ENCODE data around the gene HYCC2.
A peak's percentile ranks its signal among the peaks of the same experiment; 100 is the strongest.
"Not testable (repeated sequence)": the region's sequence is repeated elsewhere in the genome, so short reads cannot be mapped to it uniquely, and the experiment has no call there.

Gene HYCC2

DNA sequence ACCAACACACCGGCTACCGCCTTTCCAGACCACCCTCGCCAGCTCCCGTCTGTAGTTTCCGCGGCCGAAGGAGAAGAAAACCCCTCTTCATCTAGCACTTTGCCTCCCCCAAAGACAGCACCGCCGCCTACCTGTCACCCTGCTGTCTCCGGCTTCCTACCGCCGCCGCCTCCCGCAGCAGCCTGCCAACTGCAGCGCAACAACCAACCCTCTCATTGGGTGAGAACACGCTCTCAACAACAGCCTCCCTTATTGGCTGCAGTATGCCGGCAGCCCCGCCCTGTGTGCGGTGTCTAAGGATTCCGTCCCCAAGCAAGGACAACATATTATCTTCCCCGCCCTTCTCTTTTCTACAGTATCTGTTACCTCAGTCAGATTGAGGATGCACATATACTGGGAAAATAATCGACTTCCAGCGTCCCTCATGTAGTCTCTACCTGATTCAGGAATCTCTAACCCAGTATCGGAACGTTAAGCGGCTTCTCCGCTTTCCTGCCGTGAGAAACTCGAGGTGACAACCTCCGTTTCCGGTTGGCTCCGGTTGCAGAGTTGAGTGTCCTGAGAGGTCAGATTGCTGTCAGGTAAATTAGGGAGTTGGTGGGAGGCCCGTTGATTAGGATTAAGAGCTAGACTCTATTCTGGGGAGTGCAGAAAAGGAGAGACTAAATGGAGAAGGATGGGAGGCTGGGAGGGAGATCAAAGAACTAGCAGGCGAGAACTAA is at the start of gene HYCC2, which contains the start of gene NDUFB3:
Gene HYCC2 (minus strand): TSS at position 193 of the 722 bp plus-strand sequence. CDS start 47,662 bp downstream, outside the sequence.
Gene NDUFB3 (plus strand): TSS at position 523 of the 722 bp plus-strand sequence. CDS start 6,882 bp downstream, outside the sequence.
- DNase-seq = peak; percentile 90 to 97

DNA sequence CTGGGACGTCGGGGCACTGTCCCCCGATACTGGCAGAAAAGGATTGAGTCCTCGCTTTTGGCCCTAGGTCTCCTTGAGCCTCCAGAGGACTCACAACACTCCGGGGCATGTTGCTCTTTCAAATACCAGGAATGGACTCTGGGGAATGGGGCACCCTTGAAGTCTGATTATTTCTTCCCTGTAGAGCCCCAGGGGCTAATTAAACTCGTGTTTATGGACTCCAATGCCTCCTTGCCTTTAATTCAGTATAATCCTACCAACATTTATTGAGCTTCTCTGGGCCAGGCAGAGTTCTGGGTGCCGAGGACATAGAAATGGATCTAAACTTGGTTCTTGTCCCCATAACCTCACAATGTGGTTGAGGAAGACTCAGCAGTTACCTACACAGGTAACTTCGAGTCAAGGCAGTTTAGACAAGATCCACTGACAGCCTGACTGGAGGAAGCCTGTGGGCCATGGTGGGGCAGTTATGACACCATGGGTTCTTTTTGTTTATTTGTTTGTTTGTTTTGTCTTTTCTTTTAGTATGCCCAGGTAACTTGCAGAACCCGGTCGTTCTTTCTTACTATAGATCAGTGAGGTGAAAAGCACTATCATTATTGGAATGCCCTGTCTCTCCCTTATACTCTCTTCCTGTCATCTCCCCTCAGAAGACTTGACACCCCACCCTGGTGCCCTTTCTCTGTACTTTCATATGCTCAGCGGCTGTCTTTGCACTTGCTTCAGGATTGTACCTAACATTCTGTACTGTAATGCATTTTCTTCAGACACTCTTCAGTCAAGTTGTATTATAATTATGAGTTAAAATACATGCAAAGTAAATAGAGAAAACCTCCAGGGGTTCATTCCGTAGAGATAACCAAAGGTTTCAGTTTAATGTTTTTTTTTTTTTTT is 47.7 kb upstream of the HYCC2 start:
- peak in 1 of 2 donors; percentile 41 for DNase-seq

DNA sequence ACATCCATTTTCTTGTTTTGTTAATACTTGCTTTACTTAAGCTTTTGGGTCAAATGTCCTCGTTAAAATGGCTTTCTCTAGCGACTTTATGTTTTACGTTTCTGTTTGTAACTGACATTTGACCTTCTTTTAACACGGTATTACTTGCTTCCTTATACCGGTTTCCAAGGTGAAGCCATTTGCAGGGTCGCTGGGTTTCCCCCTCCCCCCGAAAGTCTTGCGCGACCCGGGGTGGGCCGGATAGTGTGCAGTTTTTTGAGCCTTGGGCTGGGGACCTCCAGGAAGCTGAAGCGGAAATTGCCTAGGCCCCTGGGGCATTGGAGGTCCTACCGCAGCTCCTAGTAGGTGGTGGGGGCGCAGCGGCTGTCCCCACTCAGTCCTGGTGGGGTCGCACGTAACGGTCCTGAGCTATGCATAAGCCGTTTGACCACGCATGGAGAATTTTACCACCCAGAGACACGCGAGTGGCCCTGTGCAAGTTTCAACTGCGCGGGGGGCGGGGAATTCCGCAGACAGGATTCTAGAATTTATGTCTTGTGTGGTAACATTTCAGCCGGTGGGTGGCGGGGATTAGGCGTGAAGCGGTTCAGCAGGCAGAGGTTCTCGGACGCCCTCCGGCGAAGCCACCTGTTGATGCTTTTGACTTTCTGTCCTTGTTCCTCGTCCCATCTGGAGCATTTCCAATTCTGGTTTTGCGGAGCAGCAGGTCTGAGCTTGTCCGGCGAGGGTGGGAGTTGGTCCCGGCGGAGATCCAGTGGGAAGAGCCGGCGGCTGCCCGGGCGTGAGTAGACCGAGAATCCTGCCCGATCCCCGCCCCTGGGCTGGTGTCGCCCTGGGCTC is 46.9 kb upstream of the HYCC2 start:
- peak; percentile 91 for DNase-seq

DNA sequence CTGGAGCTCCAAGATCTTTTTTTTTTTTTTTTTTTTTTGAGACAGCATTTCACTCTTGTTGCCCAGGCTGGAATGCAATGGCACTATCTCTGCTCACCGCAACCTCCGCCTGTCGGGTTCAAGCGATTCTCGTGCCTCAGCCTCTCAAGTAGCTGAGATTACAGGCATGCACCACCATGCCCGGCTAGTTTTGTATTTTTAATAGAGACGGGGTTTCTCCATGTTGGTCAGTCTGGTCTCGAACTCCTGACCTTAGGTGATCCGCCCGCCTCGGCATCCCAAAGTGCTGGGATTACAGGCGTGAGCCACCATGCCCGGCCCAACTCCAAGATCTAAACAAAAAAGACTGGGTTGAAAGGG is 46.2 kb upstream of the HYCC2 start:
- DNase-seq = not testable (repeated sequence)

DNA sequence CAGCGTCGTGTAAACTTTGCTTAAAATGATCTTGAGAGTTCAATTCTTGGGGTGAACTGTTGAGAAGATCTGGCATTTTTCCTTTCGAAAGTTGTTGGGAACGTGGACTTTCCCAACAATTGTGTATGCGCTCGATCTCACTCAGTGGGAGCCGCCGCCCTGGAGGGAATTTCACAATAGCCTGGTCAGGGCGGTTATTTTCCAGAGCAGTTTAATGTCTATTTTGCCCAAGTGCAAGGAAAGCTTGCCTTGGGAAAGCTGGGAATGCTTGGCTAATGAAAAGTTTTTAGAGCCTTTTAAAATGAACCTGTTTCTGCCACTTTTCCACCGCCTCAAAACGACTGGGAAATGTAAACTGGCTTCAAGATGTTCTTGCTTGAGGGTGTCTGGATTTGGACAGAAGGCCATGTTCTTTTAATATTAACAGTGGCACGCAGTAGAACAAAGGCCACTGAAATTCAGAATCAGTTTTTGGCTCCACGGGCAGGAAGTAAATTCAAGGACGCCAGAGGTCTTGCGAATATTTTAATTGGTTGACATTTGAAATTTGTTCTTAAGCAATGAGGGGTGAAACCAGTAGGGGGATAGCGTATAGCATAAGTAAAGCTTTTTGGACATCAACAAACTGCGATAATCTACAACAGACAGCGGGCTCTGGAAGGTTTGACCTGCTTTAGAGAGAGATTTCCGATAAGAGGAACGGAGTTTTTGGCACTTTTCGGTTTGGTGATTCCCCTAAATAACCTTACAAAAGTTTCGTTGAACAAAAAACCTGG is 45.7 kb upstream of the HYCC2 start:
- peak; percentile 74 to 81 for DNase-seq

DNA sequence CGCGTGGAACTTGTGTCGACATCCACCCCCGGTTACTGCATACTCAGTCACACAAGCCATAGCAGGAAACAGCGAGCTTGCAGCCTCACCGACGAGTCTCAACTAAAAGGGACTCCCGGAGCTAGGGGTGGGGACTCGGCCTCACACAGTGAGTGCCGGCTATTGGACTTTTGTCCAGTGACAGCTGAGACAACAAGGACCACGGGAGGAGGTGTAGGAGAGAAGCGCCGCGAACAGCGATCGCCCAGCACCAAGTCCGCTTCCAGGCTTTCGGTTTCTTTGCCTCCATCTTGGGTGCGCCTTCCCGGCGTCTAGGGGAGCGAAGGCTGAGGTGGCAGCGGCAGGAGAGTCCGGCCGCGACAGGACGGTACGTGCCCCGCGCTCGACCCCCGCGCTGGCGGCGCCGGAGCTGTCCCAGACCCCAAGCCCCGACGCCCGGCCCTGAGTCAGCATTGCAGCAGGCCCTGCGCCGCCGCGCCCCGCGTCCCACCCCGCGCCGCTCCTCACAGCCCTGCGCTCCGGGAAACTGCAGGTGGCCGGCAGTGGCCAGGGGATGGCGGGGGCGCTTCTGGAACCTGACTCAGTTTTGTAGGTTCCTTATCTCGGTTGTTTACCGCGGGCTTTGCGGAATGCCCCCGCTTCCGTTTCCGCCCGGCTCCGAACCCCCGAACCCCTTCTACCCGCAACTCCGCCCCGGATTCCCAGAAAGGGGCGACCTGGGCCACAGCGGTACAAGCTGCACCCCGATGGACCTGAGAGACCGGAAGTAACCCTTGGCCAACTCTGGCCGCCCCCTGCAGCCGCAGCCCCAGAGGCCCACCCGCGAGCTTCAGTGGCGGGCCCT is 44.9 kb upstream of the HYCC2 start, which contains the start of gene CFLAR:
Gene CFLAR (plus strand): TSS at position 50 of the 844 bp plus-strand sequence. CDS start 13,702 bp downstream, outside the sequence.
- DNase-seq = peak; percentile 94 to 95

DNA sequence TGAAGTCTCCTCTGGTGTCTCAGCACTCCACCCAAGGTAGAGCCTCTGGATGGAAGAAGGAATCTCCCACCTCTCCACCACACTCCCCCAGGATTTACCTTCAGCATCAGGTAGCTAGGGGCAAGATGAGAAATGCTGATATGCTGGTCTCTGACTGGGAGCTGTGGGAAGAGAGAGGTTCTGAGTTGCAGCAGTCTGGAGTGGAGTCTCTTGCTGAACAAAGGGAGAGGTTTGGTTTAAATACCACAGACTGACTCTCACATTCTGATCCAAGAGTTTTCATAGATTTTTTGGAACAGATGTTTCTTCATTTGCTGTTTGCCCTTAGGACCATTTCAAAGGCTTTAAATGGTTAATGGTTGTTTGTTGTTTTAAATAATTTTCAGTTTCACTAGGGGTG is 43.4 kb upstream of the HYCC2 start:
- DNase-seq = no peak

DNA sequence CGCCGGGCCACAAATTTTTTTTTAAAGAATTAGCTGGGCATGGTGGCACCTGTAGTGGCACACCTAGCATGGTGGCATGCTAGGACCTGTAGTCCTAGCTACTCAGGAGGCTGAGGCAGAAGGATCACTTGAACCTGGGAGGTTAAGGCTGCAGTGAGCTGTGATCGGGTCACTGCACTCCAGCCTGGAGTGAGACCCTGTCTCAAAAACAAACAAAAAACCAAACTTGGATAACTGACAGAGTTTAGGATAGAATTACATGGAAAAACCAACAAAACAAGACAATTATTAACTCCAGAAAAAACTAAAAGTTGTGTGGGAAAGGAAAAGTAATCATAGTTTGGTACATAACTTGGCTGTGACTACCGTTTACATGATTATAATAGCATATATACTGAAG is 42.9 kb upstream of the HYCC2 start:
- no peak for DNase-seq

DNA sequence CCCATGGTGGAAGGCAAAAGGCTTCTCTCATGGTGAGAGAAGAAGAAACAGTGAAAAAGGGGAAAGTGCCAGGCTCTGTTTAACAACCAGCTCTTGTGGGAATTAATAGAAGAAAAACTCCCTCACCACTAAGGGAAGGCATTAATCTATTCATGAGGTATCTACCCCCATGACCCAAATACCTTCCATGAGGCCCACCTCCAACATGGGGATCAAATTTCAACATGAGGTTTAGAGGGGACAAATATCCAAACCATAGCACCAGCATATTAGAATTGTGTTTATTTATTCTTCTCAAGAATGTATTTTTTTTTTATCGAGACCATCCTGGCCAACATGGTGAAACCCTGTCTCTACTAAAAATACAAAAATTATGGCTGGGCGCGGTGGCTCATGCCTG is 39.6 kb upstream of the HYCC2 start:
- no peak for DNase-seq

DNA sequence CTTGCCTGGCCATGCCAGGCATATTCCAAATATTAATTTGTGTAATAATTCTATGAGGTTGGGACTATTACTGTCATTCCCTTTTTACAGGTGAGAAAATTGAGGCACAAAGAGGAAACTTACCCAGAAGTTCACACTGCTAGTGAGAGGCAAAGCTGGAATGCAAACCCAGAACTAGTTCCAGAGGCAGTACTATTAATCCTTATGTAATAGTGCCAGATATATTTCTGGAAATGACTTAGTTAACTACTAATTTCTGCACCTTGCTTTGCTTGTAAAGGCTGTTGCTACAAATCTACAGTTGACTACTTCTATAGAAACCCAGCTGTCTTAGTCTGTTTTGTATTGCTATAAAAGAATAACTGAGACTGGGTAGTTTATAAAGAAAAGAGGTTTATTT is 39.1 kb upstream of the HYCC2 start:
- no peak for DNase-seq

DNA sequence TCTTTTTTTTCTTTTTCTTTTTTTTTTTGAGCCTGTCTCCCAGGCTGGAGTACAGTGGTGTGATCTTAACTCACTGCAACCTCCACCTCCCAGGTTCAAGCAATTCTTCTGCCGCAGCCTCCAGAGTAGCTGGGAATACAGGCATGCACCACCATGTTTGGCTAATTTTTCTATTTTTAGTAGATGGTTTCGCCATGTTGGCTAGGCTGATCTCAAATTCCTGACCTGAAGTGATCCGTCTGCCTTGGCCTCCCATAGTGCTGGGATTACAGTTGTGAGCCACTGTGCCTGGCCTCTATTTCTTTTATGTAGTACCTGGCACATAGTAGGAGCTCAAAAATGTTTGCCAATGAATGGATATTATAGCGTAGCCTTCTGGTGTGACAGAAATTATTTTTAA is 37.7 kb upstream of the HYCC2 start:
- no peak for DNase-seq

DNA sequence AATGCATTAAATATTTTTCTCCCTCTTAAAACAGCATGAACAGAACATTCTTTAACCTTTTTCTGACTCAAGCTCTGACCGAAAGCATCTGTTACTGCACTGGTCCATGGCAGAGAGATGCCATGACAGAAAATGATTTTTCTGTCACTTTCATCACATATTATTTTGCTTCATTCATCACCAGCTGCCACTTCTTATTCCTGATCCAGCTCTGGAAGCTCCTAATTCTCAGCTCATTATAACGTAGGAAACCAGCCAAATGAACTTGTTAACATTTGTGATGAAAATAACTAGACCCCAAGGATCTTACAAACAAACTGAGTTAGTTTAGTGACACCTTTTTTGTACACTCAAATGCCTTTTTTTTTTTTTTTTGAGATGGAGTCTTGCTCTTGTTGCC is 36.9 kb upstream of the HYCC2 start:
- DNase-seq = no peak

DNA sequence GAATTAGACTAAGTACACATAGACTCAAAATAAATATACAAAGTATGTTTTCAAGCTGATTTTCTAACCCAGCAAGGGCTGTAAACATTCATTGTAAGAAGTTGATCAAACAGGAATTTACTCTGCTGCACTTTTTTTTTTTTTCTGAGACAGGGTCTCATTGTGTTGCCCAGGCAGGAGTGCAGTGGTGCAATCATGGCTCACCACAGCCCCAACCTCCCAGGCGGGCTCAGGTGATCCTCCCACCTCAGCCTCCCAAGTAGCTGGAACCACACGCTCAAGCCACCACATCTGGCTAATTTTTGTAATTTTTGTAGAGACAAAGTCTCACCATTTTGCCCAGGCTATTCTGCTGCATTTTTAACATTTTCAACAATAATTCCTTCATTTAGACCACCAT is 36.2 kb upstream of the HYCC2 start:
- DNase-seq = no peak

DNA sequence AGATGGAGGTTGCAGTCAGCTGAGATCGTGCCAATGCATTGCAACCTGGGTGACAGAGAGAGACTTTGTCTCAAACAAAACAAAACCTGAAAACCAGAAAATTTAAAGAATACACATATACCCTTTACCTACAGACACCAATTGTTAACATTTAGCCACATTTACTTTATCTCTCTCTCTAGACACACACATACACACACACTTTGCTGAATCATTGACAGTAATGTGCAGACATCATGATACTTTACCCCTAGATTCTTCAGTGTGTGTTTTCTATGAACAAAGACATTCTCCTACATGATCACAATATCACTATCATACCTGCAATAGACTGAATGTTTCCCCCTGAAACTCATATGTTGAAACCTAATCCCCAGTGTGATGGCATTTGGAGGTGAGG is 34.3 kb upstream of the HYCC2 start:
- no peak for DNase-seq

DNA sequence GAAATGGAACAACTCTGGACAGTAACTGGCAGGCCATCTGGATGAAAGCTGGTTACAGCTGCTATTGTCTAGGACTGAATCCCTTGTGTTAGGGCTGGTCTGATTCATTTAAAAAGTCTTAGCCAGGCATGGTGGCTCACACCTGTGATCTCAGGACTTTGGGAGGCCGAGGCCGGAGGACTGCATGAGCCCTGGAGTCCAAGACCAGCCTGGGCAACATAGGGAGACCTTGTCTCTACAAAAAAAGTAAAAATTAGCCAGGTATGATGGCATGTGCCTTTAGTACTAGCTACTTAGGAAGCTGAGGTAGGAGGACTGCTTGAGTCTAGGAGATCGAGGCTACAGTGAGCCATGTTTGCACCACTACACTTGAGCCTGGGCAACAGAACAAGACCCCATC is 29.0 kb upstream of the HYCC2 start:
- DNase-seq = no peak

DNA sequence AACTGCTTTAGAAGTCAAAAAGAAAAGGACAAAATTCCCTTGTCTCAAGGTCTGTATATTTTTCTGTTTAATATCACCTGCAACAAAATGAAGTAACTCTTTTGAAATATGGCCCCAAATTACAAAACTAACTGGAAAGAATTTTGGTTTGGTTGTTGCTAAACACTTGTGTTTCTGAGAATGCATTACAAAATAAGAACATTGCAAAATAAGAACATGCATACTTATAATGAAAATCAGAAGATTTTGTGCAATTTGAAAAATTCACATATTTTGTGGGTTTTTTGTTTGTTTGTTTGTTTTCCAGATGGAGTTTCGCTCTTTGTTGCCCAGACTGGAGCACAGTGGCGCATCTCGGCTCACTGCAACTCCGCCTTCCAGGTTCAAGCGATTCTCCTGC is 22.1 kb upstream of the HYCC2 start:
- peak; percentile 93 to 95 for DNase-seq

DNA sequence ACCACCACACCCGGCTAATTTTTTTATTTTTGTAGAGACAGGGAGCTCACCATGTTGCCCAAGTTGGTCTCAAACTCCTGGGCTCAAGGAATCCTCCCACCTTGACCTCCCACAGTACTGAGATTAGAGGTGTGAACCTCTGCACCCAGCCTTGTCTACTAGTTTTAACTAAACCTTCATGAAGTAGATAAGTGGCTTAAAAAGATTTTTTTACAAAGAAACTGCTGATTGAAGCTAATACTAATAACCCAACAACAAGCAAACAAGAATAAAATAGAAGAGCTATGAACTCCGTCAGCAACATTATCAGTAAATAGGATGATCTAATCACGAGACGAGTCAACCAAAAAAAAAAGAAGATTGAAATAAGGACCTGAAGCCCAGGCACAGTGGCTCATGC is 19.1 kb upstream of the HYCC2 start:
- DNase-seq = no peak

DNA sequence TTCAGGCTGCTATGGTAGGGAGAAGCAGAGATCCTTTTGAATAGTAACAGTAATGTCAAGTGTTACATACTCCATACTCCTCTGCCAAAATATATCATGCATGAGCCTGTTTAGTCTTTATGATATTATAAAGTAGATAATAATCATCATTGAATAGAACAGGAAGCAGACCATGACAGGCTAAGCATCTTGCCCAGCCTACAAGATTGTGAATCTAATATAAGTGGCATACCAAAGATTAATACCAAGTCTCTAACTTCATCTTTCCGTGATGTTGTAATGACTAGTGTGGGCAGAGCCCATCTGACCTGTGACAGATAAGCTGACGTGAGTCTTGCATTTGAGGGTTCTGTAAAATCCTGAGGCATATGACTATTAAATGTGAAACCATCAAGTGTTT is 13.4 kb upstream of the HYCC2 start:
- peak; percentile 85 to 95 for DNase-seq

DNA sequence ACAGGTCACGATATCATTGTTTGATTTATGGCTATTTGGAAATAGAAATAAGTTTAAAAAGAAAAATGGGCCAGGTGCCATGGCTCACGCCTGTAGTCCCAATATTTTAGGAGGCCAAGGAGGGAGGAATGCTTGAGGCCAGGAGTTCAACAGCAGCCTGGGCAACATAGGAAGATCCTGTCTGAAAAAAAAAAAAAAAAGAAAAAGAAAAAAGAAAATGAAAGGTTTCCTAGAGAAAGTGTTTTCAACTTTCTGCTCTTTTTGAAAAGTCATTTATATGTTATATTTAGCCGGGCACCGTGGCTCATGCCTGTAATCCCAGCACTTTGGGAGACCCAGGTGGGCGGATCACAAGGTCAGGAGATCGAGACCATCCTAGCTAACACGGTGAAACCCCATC is 3.5 kb upstream of the HYCC2 start:
- no peak for DNase-seq

DNA sequence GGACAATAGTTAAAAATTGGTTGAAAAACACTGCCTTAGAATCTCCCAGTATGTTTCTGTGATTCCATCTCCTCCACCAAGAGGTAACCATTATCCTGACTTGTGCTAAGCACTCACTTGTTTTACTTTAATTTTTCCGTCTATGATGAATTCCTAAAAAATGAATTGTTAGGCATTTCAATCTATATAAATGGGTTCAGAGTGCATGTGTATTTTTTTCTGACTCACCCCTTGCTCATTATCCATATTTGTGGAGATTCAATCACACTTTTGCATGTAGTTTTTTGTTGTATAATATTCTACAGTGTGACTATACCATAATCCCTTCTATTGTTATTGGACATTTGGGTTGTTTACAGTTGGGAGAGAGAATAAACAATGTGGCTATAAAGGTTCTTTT is 1.6 kb upstream of the HYCC2 start:
- no peak for DNase-seq

DNA sequence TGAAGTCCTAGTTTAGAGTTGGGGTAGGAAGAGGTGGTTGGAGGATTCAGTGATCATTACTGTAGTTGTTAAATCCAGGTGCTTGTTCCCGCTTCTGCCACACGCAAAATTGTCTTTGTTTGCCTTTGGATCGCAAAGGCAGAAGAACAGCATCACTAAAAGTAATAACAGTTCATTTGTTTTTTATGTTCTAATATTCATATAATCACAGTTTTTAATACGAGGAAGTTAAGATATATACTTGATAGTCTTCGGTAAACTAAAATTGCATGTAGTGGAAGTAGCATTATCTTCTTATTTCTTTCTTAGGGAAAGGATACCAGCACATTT is 695 bp upstream of the HYCC2 start:
- no peak for DNase-seq

Data from inflammatory macrophage treated with lipopolysaccharide for 1 hour (primary cell).